Esophagus muscularis mucosa (tissue), 3 donors: ENCODE measurements around the gene MYO10.

Source experiments
- CTCF ChIP-seq, 3 experiments: fragments of 200-600 bp in 2 of 3; fragments of 450-650 bp in 1 of 3; sonication (generic) in 2 of 3; IDR thresholded peaks; one replicate each; pipeline ENCODE4 v1.5.1; 2017 to 2019; ENCODE audit warnings: antibody characterized with exemption in 3 of 3, mild to moderate bottlenecking in 2 of 3, moderate library complexity in 1 of 3
- POLR2A ChIP-seq: fragments of 450-650 bp; IDR thresholded peaks from one replicate; pipeline ENCODE4 v1.6.1; 2017; ENCODE audit warnings: antibody characterized with exemption, moderate library complexity, mild to moderate bottlenecking, low read depth
- POLR2AphosphoS5 ChIP-seq, 2 donors: sonication (generic); formaldehyde crosslinking; IDR thresholded peaks; one replicate each; pipeline ENCODE4 v1.6.1; 2017; ENCODE audit warnings: antibody characterized with exemption in 2 of 2

DNA sequence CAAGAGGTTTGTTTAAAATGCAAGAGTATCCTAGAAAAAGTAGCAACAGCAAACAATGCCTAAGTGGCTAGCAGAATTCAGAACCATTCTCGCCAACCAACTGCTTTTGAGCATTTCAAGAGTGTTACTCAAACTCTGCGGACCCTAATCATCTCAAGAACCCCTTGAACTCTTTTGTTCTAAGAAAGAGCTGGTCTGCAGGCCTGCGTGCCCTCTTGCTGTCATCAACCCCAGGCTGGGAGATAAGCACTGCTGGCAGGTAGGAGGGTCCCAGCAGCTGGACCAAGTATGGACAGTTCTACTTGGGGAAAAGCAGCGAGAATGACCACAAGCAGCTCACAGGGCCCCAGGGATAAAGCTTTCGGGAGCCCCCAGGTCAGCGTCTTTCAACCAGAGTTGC, 38.3 kb downstream of the MYO10 start:
- TF ChIP-seq POLR2A (no peak), POLR2AphosphoS5 (IDR thresholded peaks at IDR 0.05) (no peak), CTCF (IDR thresholded peaks at IDR 0.05) (no peak)
